Lower lobe of right lung (tissue), 2 donors: Measurements from ENCODE around the gene PSMG4. TPM values are rescaled to one million over a fixed set of nuclear protein-coding genes. Genes with fewer than 3 reads are reported as not detected.

ENCODE experiments used
- ATAC-seq, 2 donors: fragments of 200-7000 bp; cut with Tn5 transposase; one replicate each; pipeline ENCODE4 v1.9.1; 2020 to 2022; ENCODE audit warnings: mild to moderate bottlenecking in 2 of 2, moderate library complexity in 2 of 2
- DNase-seq: peaks from one replicate; pipeline ENCODE4 v3.0.0-alpha.2; 2020
- H3K27ac ChIP-seq: fragments of 200-600 bp; one replicate; pipeline ENCODE4 v1.8.0; 2022
- H3K27me3 ChIP-seq: fragments of 200-600 bp; one replicate; pipeline ENCODE4 v1.8.0; 2022; ENCODE audit warnings: low read depth
- H3K36me3 ChIP-seq: fragments of 200-600 bp; one replicate; pipeline ENCODE4 v1.8.0; 2022; ENCODE audit warnings: mild to moderate bottlenecking
- H3K4me1 ChIP-seq: fragments of 200-600 bp; one replicate; pipeline ENCODE4 v1.8.0; 2022
- H3K4me3 ChIP-seq: fragments of 200-600 bp; one replicate; pipeline ENCODE4 v1.8.0; 2022; ENCODE audit warnings: mild to moderate bottlenecking
- H3K9me3 ChIP-seq: fragments of 200-600 bp; one replicate; pipeline ENCODE4 v1.8.0; 2022
- intact Hi-C: fragments of 100-400 bp; cut with DNase I; formaldehyde crosslinking; loops from one replicate; pipeline ENCODE4 v1.11.0; 2022
- total RNA-seq: library from RNA; stranded (reverse); fragmentation: NEBNext Ultra II Directional; extraction: Animal tissue kit (Norgen Biotek cat#: 25700); gene quantifications from one replicate; pipeline ENCODE4 v1.2.1, GENCODE V29; 2021
- TF ChIP-seq, protein P1 (sequence below): fragments of 200-600 bp; IDR thresholded peaks from one replicate; pipeline ENCODE4 v1.8.0; 2022; ENCODE audit warnings: antibody characterized with exemption, mild to moderate bottlenecking
- donor health status: DM: no; HTN: yes; CAD: no; lungs with severe emphysema.

PSMG4 gene
- total RNA-seq, 1 donor from 2014 or later: 19.1 TPM

DNA sequence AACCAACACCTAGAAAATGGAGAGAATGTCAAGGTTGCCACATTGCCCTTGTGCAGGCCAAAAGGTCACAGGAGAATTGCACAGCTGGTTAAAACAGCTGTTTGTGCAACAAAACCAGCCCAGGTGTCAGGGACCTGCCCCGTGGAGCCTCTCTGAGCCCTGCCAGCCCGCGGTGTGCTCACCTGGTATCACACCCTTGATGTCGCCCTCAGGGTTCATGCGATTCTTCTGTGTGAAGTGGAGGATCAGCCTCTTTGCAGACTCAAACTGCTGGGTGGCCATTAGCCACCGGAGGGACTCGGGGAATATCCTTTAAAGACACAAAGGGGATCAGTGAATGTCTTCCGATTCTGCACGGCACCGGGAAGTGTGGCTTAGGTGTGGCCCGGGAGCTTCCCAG is 39.2 kb downstream of the PSMG4 start:
- Histone ChIP-seq H3K36me3 (peaks cover 3% of the 10 kb centered on the region), H3K27me3 (no peaks in the 10 kb centered on the region), H3K27ac (no peak overlapping the region), H3K9me3 (no peaks in the 10 kb centered on the region), H3K4me1 (no peaks in the 10 kb centered on the region), H3K4me3 (no peak overlapping the region)
- ATAC-seq: no peak
- DNase-seq: no peak
- TF ChIP-seq, protein P1, sequence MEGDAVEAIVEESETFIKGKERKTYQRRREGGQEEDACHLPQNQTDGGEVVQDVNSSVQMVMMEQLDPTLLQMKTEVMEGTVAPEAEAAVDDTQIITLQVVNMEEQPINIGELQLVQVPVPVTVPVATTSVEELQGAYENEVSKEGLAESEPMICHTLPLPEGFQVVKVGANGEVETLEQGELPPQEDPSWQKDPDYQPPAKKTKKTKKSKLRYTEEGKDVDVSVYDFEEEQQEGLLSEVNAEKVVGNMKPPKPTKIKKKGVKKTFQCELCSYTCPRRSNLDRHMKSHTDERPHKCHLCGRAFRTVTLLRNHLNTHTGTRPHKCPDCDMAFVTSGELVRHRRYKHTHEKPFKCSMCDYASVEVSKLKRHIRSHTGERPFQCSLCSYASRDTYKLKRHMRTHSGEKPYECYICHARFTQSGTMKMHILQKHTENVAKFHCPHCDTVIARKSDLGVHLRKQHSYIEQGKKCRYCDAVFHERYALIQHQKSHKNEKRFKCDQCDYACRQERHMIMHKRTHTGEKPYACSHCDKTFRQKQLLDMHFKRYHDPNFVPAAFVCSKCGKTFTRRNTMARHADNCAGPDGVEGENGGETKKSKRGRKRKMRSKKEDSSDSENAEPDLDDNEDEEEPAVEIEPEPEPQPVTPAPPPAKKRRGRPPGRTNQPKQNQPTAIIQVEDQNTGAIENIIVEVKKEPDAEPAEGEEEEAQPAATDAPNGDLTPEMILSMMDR: no peak
- intact Hi-C loops: no loop called here

DNA sequence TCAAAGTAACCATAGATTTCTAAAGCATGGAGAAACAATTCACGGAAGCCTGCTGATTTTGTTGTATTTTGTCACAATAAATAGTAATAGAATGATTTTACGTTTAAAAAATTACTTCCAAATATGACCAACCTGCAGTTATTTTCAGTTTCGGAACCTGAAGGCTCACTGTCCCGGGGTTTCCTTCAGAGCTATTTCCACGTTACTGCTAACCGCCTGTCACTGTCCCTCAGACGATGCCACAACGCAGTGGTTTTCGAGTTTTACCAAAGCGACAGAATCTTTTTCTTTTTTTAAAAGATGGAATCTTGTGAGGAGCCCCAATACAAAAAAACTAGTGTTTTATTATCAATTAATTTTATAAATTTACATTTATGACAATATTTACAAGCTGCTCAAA is 40.5 kb downstream of the PSMG4 start:
- Histone ChIP-seq H3K4me3 (no peak overlapping the region), H3K36me3 (peaks cover 3% of the 10 kb centered on the region), H3K27ac (no peak overlapping the region), H3K27me3 (no peaks in the 10 kb centered on the region), H3K9me3 (no peaks in the 10 kb centered on the region), H3K4me1 (no peaks in the 10 kb centered on the region)
- intact Hi-C loops: no loop called here
- TF ChIP-seq, protein P1: no peak
- DNase-seq (no peak), ATAC-seq (no peak)

DNA sequence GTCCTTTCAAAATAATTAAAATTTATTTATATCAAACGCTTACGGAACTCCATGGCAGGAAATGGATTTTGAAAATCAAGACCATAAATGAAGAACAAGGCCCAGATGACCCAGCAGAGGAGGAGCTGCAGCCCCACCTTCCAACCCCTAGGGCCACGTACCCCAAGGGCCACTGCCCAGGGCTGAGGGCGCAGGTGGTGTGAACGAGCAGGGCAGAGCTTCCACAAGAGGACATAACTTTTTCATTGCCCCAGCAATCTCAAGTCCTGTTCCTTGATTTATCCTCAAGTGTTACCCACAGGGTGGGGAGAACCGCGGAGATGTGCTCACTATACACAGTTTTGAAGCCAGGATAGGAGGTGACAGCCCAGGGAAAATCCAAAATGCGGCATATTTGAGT is 42.8 kb downstream of the PSMG4 start:
- H3K9me3 ChIP-seq: no peaks in the 10 kb centered on the region
- intact Hi-C loops: no loop called here
- TF ChIP-seq, protein P1: no peak
- ATAC-seq: no peak
- H3K27me3 ChIP-seq: no peaks in the 10 kb centered on the region
- no peaks in the 10 kb centered on the region for H3K4me1 ChIP-seq
- no peak overlapping the region for H3K4me3 ChIP-seq
- DNase-seq: no peak
- peaks cover 3% of the 10 kb centered on the region for H3K36me3 ChIP-seq
- H3K27ac ChIP-seq: no peak overlapping the region

DNA sequence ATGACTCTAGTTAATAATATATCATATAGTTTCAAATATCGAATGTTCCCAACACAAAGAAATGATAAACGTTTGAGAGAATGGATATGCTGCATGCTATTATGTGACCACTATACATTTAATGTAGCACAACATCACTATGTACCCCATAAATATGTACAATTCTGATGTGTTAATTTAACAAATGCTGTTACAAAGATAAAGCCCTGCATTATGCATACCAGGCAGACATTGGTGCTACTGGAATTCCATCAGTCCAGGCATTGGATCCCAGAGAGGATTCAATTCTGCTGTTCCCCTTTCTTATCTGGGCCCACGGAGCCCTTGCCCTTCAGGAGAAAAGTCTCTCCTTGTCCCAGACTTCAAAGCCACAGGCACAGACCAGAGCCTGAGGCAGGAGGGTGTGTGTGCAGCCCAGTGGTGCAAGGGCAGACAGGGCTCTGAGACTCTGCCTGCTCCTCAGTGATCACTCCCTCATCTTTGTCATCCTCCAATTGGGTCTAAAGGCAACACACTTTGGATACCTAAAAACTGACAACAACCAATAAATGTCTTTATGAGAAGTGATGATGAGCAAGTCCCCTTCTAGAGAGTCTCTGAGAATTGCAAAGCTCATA is 45.2 kb downstream of the PSMG4 start:
- ATAC-seq (no peak), DNase-seq (no peak)
- Histone ChIP-seq H3K4me3 (no peak overlapping the region), H3K4me1 (no peaks in the 10 kb centered on the region), H3K27me3 (no peaks in the 10 kb centered on the region), H3K27ac (no peak overlapping the region), H3K36me3 (no peaks in the 10 kb centered on the region), H3K9me3 (no peaks in the 10 kb centered on the region)
- intact Hi-C loops: no loop called here
- TF ChIP-seq, protein P1: no peak

DNA sequence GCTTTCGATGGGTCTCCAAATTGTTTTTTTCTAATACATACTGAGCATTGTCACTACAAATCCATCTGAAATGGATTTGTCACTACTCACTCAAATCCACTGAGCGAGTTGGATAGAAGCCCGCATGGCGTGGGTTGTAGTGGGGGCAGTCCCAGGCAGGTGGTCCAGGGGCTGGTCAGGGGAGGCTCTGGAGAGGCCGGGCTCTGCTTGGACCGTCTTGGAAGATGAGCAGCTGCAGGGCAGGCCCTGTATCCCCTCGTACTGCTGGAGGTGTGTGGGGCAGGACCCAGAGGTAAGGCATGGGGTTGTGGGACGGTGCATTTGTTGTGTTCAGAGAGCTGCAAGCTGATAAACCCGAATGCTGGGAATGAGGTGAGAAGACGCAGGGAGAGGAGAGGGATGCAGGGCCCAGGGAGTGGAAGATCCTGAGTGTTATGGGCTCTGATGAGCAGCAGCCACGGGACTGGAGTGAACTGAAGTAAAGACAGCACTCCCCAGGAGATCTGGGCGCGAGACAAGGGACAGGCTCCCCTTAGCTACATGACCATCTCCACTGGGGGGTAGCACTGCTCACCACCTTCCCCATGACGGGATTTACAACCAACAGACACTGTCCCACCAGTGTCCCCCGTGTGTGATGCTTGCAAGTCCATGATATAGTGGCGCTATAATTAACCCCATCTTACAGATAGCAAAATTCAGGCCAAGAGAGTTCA is 45.9 kb downstream of the PSMG4 start:
- intact Hi-C loops: no loop called here
- H3K36me3 ChIP-seq: no peaks in the 10 kb centered on the region
- H3K4me3 ChIP-seq: no peak overlapping the region
- H3K27me3 ChIP-seq: no peaks in the 10 kb centered on the region
- no peaks in the 10 kb centered on the region for H3K9me3 ChIP-seq
- DNase-seq: no peak
- TF ChIP-seq, protein P1: no peak
- H3K4me1 ChIP-seq: no peaks in the 10 kb centered on the region
- no peak for ATAC-seq
- H3K27ac ChIP-seq: no peak overlapping the region
